Activated naive CD4-positive, alpha-beta T cell treated with anti-CD3 and anti-CD28 coated beads for 36 hours (primary cell): ENCODE data around the gene RCC1. TPM values are rescaled to one million over a fixed set of nuclear protein-coding genes. Genes with fewer than 3 reads are reported as not detected.
"Not testable (repeated sequence)": the region's sequence is repeated elsewhere in the genome, so short reads cannot be mapped to it uniquely, and the experiment has no call there.

Source experiments
- CTCF ChIA-PET: fragments of 350-600 bp; sonication (Branson Sonifier 250); formaldehyde crosslinking; loops from one replicate; lab custom pipeline; 2021; ENCODE audit warnings: antibody characterized with exemption; lab: Charles Lee
- DNase-seq: peaks from one replicate; pipeline ENCODE4 v3.0.0-alpha.2; 2020
- H3K27ac Mint-ChIP-seq: one replicate; pipeline ENCODE4 v1.8.0; 2021; ENCODE audit warnings: mild to moderate bottlenecking, mixed read lengths
- H3K27me3 Mint-ChIP-seq: one replicate; pipeline ENCODE4 v1.8.0; 2021; ENCODE audit warnings: low read depth, mixed read lengths
- H3K36me3 Mint-ChIP-seq: one replicate; pipeline ENCODE4 v1.8.0; 2021; ENCODE audit warnings: low read depth, mixed read lengths
- H3K4me1 Mint-ChIP-seq: one replicate; pipeline ENCODE4 v1.8.0; 2021; ENCODE audit warnings: low read depth, mixed read lengths
- H3K4me3 Mint-ChIP-seq: one replicate; pipeline ENCODE4 v1.8.0; 2021; ENCODE audit warnings: mild to moderate bottlenecking, moderate library complexity, mixed read lengths
- H3K9me3 Mint-ChIP-seq: one replicate; pipeline ENCODE4 v1.8.0; 2021; ENCODE audit warnings: mixed read lengths
- intact Hi-C: fragments of 100-400 bp; cut with micrococcal nuclease; formaldehyde crosslinking; loops from one replicate; pipeline ENCODE4 v1.15.1; 2023
- total RNA-seq, 2 experiments: library from RNA; stranded (reverse); gene quantifications; one replicate each; pipeline ENCODE4 v1.2.3, GENCODE V29; 2021

The RCC1 gene
- total RNA-seq, 2 experiments from 2014 or later = 106 to 110 TPM

GRCh38 chr1:28564310-28564709, 58.5 kb downstream of the RCC1 start:
- CTCF ChIA-PET = no interaction called here
- no peak overlapping the region for H3K4me3 Mint-ChIP-seq
- intact Hi-C loops = no loop called here
- DNase-seq = no peak
- no peaks in the 10 kb centered on the region for H3K4me1 Mint-ChIP-seq
- H3K27ac Mint-ChIP-seq = no peak overlapping the region
- no peaks in the 10 kb centered on the region for H3K9me3 Mint-ChIP-seq
- no peaks in the 10 kb centered on the region for H3K27me3 Mint-ChIP-seq
- peaks cover 34% of the 10 kb centered on the region for H3K36me3 Mint-ChIP-seq

DNA sequence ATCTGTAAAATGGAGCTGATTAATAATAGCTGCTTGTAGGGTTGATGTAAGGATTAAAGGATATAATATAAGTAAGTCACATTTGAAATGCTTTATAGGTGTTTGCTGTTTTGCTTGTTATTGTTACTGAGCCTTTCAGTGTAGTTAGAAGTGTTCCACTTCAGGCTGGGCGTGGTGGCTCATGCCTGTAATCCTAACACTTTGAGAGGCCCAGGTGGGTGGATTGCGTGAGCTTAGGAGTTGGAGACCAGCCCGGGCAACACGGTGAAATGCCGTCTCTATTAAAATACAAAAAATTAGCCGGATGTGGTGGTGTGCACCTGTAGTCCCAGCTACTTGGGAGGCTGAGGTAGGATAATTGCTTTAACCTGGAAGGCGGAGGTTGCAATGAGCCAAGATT, 59.2 kb downstream of the RCC1 start:
- Mint-ChIP-seq H3K27me3 (no peaks in the 10 kb centered on the region), H3K36me3 (peaks cover 30% of the 10 kb centered on the region), H3K4me1 (no peaks in the 10 kb centered on the region), H3K4me3 (no peak overlapping the region), H3K27ac (no peak overlapping the region), H3K9me3 (no peaks in the 10 kb centered on the region)
- DNase-seq = no peak
- CTCF ChIA-PET = no interaction called here
- intact Hi-C loops = no loop called here

DNA sequence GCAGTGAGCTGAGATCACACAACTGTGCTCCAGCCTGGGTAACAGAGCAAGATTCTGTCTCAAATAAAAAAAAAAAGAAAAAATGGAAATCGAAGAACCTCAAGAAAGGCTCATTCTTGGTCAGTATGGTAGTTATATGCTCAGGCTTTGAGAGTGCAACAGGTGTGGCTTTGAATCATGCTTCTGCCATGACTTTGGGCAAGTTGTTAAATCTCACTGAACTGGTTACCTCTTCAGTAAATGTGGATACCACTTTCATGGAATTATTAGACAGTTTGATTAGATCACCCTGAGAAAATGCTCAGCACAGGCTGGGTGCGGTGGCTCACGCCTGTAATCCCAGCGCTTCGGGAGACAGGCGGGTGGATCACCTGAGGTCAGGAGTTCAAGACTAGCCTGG, 59.9 kb downstream of the RCC1 start:
- Mint-ChIP-seq H3K27ac (no peak overlapping the region), H3K4me3 (no peak overlapping the region), H3K4me1 (no peaks in the 10 kb centered on the region), H3K9me3 (no peaks in the 10 kb centered on the region), H3K27me3 (no peaks in the 10 kb centered on the region), H3K36me3 (peaks cover 27% of the 10 kb centered on the region)
- CTCF ChIA-PET = no interaction called here
- no peak for DNase-seq
- intact Hi-C loops = no loop called here

DNA sequence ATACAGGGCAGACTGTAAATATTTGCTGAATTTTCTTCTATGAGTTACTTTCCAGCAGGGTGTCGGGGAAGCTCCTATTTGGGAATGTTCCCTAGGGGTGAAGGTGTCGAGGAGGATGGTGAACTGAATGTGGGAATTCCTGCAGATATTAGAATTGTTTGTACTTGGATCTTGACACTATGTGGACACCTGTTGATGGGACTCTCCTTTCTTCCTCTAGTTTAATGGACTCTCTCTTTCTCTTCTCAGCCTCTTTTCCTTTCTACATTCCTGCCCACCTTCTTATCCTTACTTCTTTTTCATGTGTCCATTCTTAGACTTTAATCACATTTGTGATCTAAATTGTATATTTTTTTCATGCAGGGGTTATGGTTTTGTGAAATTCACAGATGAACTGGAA, 61.1 kb downstream of the RCC1 start:
- CTCF ChIA-PET = interaction anchor here (0.6 kb wide), 1 partner anchor 9 kb away, joined by 3 read pairs; no protein-coding TSS in a partner anchor
- Mint-ChIP-seq H3K27me3 (no peaks in the 10 kb centered on the region), H3K4me1 (no peaks in the 10 kb centered on the region), H3K9me3 (no peaks in the 10 kb centered on the region), H3K27ac (no peak overlapping the region), H3K4me3 (no peak overlapping the region), H3K36me3 (peaks cover 30% of the 10 kb centered on the region)
- intact Hi-C loops = no loop called here
- no peak for DNase-seq

DNA sequence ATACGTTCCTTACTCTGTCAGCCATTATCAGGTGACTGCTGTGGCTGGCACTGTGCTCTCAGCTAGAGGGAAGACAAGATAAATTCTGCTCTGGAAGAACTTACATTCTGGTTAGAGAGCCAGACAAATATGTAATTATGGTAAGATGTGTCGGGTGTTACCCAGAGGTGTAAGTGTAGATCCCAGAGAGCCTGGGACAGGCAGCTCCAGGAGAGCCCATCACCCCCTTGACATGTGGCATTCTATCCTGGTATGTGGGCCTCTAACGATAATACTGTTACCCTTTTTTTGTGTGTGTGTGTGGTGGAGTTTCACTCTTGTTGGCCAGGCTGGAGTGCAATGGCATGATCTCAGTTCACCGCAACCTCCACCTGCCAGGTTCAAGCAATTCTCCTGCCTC, 66.1 kb downstream of the RCC1 start:
- CTCF ChIA-PET = no interaction called here
- intact Hi-C loops = no loop called here

GRCh38 chr1:28572891-28573290, 67.0 kb downstream of the RCC1 start:
- H3K27me3 Mint-ChIP-seq, H3K4me1 Mint-ChIP-seq, DNase-seq, H3K4me3 Mint-ChIP-seq, intact Hi-C loops, H3K27ac Mint-ChIP-seq, H3K9me3 Mint-ChIP-seq: not testable (repeated sequence)
- peaks cover 27% of the 10 kb centered on the region for H3K36me3 Mint-ChIP-seq
- CTCF ChIA-PET = interaction anchor here (0.6 kb wide), 1 partner anchor 129 kb away, joined by 3 read pairs; no protein-coding TSS in a partner anchor

More for the DNA sequence above, 66.1 kb downstream of the RCC1 start:
- Mint-ChIP-seq H3K9me3 (no peaks in the 10 kb centered on the region), H3K4me3 (no peak overlapping the region), H3K27ac (peak overlapping the region; percentile 11), H3K36me3 (peaks cover 24% of the 10 kb centered on the region), H3K27me3 (no peaks in the 10 kb centered on the region), H3K4me1 (no peaks in the 10 kb centered on the region)
- DNase-seq = no peak

DNA sequence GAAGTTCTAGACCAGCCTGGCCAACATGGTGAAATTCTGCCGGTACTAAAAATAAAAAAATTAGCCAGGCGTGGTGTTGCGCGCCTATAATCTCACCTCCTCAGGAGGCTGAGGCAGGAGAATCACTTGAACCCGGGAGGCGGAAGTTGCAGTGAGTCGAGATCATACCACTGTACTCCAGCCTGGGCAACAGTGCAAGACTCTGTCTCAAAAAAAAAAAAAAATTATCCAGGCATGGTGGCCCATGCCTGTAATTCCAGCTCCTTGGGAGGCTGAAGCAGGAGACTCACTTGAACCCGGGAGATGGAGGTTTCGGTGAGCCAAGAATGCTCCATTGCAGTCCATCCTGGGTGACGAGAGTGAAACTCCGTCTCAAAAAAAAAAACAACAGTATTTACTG, 67.7 kb downstream of the RCC1 start:
- CTCF ChIA-PET = no interaction called here
- H3K36me3 Mint-ChIP-seq = peaks cover 28% of the 10 kb centered on the region
- peaks cover 7% of the 10 kb centered on the region for H3K4me1 Mint-ChIP-seq
- H3K9me3 Mint-ChIP-seq = no peaks in the 10 kb centered on the region
- H3K27ac Mint-ChIP-seq = no peak overlapping the region
- H3K27me3 Mint-ChIP-seq = no peaks in the 10 kb centered on the region
- H3K4me3 Mint-ChIP-seq = no peak overlapping the region
- intact Hi-C loops = no loop called here
- no peak for DNase-seq

DNA sequence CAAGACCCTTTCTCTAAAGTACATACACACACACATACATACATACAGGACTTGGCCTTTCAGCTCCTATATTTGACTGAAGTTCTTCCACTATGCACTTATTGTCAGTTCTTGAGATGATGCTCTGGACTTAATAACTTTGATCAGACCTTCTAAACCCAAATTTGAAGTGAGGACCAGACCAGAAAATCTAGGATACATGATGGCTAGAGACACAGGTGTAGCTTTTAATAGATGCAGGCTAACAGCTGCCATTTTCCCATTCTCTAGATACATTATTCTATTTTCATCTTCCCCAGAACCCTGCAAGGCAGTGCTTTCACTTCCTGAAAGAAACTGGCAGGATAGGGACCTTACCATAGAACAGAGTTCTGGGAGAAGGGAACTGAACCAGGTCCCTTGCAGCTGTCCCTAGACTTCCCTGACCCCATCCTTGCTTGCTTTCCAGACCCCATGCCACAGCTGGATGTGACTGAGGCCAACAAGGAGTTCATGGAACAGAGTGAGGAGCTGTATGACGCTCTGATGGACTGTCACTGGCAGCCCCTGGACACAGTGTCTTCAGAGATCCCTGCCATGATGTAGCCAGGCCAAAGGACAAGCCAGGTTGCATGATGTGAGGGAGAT, 71.3 kb downstream of the RCC1 start:
- H3K4me3 Mint-ChIP-seq = no peak overlapping the region
- no peaks in the 10 kb centered on the region for H3K27me3 Mint-ChIP-seq

GRCh38 chr1:28577738-28578536, 72.1 kb downstream of the RCC1 start:
- peaks cover 48% of the 10 kb centered on the region for H3K36me3 Mint-ChIP-seq
- peak overlapping the region; percentile 42 for H3K27ac Mint-ChIP-seq
- H3K27me3 Mint-ChIP-seq = no peaks in the 10 kb centered on the region
- H3K4me3 Mint-ChIP-seq = no peak overlapping the region
- H3K4me1 Mint-ChIP-seq = peaks cover 27% of the 10 kb centered on the region
- DNase-seq = no peak
- H3K9me3 Mint-ChIP-seq = no peaks in the 10 kb centered on the region
- CTCF ChIA-PET = interaction anchor here (0.5 to 0.6 kb wide), 3 partner anchors 20 to 515 kb away, joined by 3 to 8 read pairs (median 4); no protein-coding TSS in a partner anchor
- intact Hi-C loops = no loop called here

More for the DNA sequence above, 71.3 kb downstream of the RCC1 start:
- Mint-ChIP-seq H3K27ac (peak overlapping the region; percentile 42), H3K9me3 (no peaks in the 10 kb centered on the region), H3K36me3 (peaks cover 48% of the 10 kb centered on the region), H3K4me1 (peaks cover 25% of the 10 kb centered on the region)
- DNase-seq = no peak
- intact Hi-C loops = no loop called here
- CTCF ChIA-PET = interaction anchor here (0.5 to 0.6 kb wide), 2 partner anchors 20 to 442 kb away, joined by 4 to 8 read pairs; no protein-coding TSS in a partner anchor

GRCh38 chr1:28578696-28579218, 72.9 kb downstream of the RCC1 start:
- peak overlapping the region; percentile 98 for H3K4me3 Mint-ChIP-seq
- DNase-seq = no peak
- CTCF ChIA-PET = interaction anchor here (0.9 to 1.1 kb wide), 2 partner anchors 22 to 66 kb away, joined by 3 read pairs; no protein-coding TSS in a partner anchor
- intact Hi-C loops = no loop called here
- no peaks in the 10 kb centered on the region for H3K9me3 Mint-ChIP-seq
- no peaks in the 10 kb centered on the region for H3K27me3 Mint-ChIP-seq
- peaks cover 29% of the 10 kb centered on the region for H3K4me1 Mint-ChIP-seq
- H3K36me3 Mint-ChIP-seq = peaks cover 48% of the 10 kb centered on the region
- H3K27ac Mint-ChIP-seq = peak overlapping the region; percentile 68

- peaks cover 48% of the 10 kb centered on the region for H3K36me3 Mint-ChIP-seq
- no peaks in the 10 kb centered on the region for H3K9me3 Mint-ChIP-seq
- no peak for DNase-seq
- CTCF ChIA-PET = interaction anchor here (0.6 to 1.1 kb wide), 4 partner anchors 21 to 329 kb away, joined by 3 read pairs; no protein-coding TSS in a partner anchor
- H3K4me1 Mint-ChIP-seq = peaks cover 29% of the 10 kb centered on the region
- intact Hi-C loops = no loop called here
- no peaks in the 10 kb centered on the region for H3K27me3 Mint-ChIP-seq
- peak overlapping the region; percentile 94 for H3K27ac Mint-ChIP-seq
- peak overlapping the region; percentile 98 for H3K4me3 Mint-ChIP-seq
These were observed 73.6 kb downstream of the RCC1 start for GRCh38 chr1:28579401-28579800.
